HepG2 (cell line): ENCODE results near the gene PYGB. TPM values are rescaled to one million over a fixed set of nuclear protein-coding genes. Genes with fewer than 3 reads are reported as not detected.

Experiments used
- GZF1 ChIP-seq: sonication (generic); formaldehyde crosslinking; IDR thresholded peaks from 2 replicates; pipeline ENCODE4 v1.5.1; 2020; ENCODE audit warnings: mild to moderate bottlenecking, missing genetic modification reagents
- HOXA3 ChIP-seq: sonication (generic); formaldehyde crosslinking; IDR thresholded peaks from 2 replicates; pipeline ENCODE4 v1.5.0; 2020; ENCODE audit warnings: missing genetic modification reagents
- KDM3A ChIP-seq: IDR thresholded peaks from 2 replicates; pipeline ENCODE4 v1.6.1; 2018; ENCODE audit warnings: low read depth, missing compliant biosample characterization
- MATR3 ChIP-seq: sonication (generic); formaldehyde crosslinking; IDR thresholded peaks from 2 replicates; pipeline ENCODE4 v1.4.0; 2020; ENCODE audit warnings: missing genetic modification reagents
- RFX5 ChIP-seq: IDR thresholded peaks from 2 replicates; pipeline ENCODE4 v1.6.1; 2011; ENCODE audit warnings: low read depth, low read length, improper control_type of control experiment
- ZFX ChIP-seq: sonication (generic); formaldehyde crosslinking; IDR thresholded peaks from 2 replicates; pipeline ENCODE4 v1.4.0; 2020; ENCODE audit warnings: mild to moderate bottlenecking, low read depth, missing genetic modification reagents, moderate library complexity
- ZNF350 ChIP-seq: sonication (generic); formaldehyde crosslinking; IDR thresholded peaks from 2 replicates; pipeline ENCODE4 v1.4.0; 2020; ENCODE audit warnings: mild to moderate bottlenecking, low read depth, missing genetic modification reagents, borderline replicate concordance
- ZNF430 ChIP-seq: sonication (generic); formaldehyde crosslinking; IDR thresholded peaks from 2 replicates; pipeline ENCODE4 v1.9.0; 2021; ENCODE audit warnings: mild to moderate bottlenecking, missing genetic modification reagents
- ZNF44 ChIP-seq: sonication (generic); formaldehyde crosslinking; IDR thresholded peaks from 2 replicates; pipeline ENCODE4 v1.5.1; 2020; ENCODE audit warnings: mild to moderate bottlenecking, missing genetic modification reagents
- polyA plus RNA-seq, 8 experiments: library from polyadenylated mRNA; depleted of rRNA in 3 of 8; stranded (reverse) in 7 of 8; unstranded in 1 of 8; fragments of >200 nt; fragmentation: Illumina TruSeq in 4 of 8; extraction: Trizol in 4 of 8; gene quantifications; 2 replicates each; pipeline versions ENCODE4 v1.2.1 to v1.2.3, GENCODE V29; 2011 to 2016; ENCODE audit warnings: low read depth in 4 of 8, missing spikeins in 1 of 8, mixed read lengths in 1 of 8; ENCODE audit not compliant: insufficient read depth in 1 of 8
- total RNA-seq, 5 experiments: library from RNA; depleted of rRNA; stranded (reverse); fragments of >200 nt; fragmentation: Illumina TruSeq; extraction: Trizol; gene quantifications; 2 replicates each; pipeline ENCODE4 v1.2.3, GENCODE V29; 2016; ENCODE audit warnings: low read depth in 1 of 5
- TF ChIP-seq, protein P1 (sequence below), 2 experiments: fragments of 450-650 bp in 1 of 2; sonication (generic) in 1 of 2; formaldehyde crosslinking in 1 of 2; IDR thresholded peaks; 2 replicates each; pipeline versions ENCODE4 v1.6.1 to v1.8.0; 2016 to 2022; ENCODE audit warnings: antibody characterized with exemption in 1 of 2, mild to moderate bottlenecking in 1 of 2, missing genetic modification reagents in 1 of 2
- TF ChIP-seq, protein P2 (sequence below): sonication (generic); formaldehyde crosslinking; IDR thresholded peaks from 2 replicates; pipeline ENCODE4 v1.4.0; 2020; ENCODE audit warnings: mild to moderate bottlenecking, missing genetic modification reagents
- TF ChIP-seq, protein P3 (sequence below): conservative IDR thresholded peaks from 2 replicates; pipeline ENCODE4 v1.6.1; 2018; ENCODE audit warnings: missing genetic modification reagents
- TF ChIP-seq, protein P4 (sequence below): sonication (generic); formaldehyde crosslinking; IDR thresholded peaks from 2 replicates; pipeline ENCODE4 v1.8.0; 2022; ENCODE audit warnings: missing genetic modification reagents, mild to moderate bottlenecking, borderline replicate concordance
- TF ChIP-seq, protein P5 (sequence below): IDR thresholded peaks from 2 replicates; pipeline ENCODE4 v1.6.1; 2016; ENCODE audit warnings: mild to moderate bottlenecking, missing biosample characterization, missing genetic modification reagents

Gene PYGB
- total and polyA plus RNA-seq, 2 of the 13 experiments (the other 11 are each of a cell fraction or from before 2014, with no cell fraction given): 24.2 to 86.3 TPM

DNA sequence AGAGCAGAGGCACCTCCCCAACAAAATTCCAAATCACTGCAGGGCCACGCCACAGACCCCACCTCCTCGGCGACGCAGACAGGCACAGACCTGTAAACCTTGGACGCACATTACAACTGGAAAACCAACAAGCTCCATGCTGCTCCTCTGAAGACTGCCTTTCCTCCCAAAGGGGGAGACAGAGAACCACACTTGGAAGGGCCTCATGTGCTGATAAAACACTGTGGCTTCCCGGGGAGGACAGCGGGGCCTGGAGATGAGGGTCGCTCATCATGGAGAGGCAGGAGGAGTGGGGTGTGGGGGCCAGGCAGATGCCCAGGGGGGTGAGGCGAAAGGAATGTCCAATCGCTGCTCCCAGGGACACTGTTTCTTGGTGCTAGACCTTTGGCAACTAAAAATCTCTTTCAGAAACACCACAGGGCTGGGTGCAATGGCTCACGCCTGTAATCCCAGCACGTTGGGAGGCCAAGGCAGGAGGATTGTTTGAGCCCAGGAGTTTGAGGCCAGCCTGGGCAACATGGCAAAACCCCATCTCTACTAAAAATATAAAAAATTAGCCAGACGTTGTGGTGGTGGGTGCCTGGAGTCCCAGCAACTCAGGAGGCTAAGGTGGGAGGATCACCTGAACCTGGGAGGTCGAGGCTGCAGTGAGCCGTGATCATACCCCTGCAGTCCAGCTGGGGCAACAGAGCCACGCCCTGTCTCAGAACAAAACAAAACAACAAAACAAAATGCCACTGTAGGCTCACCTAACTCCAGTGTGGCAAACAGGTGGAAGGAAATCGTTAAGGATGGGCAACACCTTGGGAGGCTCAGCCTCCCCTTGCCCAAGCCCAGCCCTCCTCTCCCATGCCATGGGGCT is 88.9 kb downstream of the PYGB start (continued):
- no peak for TF ChIP-seq ZNF44 (CRISPR knock-in tag)
- TF ChIP-seq, protein P1, sequence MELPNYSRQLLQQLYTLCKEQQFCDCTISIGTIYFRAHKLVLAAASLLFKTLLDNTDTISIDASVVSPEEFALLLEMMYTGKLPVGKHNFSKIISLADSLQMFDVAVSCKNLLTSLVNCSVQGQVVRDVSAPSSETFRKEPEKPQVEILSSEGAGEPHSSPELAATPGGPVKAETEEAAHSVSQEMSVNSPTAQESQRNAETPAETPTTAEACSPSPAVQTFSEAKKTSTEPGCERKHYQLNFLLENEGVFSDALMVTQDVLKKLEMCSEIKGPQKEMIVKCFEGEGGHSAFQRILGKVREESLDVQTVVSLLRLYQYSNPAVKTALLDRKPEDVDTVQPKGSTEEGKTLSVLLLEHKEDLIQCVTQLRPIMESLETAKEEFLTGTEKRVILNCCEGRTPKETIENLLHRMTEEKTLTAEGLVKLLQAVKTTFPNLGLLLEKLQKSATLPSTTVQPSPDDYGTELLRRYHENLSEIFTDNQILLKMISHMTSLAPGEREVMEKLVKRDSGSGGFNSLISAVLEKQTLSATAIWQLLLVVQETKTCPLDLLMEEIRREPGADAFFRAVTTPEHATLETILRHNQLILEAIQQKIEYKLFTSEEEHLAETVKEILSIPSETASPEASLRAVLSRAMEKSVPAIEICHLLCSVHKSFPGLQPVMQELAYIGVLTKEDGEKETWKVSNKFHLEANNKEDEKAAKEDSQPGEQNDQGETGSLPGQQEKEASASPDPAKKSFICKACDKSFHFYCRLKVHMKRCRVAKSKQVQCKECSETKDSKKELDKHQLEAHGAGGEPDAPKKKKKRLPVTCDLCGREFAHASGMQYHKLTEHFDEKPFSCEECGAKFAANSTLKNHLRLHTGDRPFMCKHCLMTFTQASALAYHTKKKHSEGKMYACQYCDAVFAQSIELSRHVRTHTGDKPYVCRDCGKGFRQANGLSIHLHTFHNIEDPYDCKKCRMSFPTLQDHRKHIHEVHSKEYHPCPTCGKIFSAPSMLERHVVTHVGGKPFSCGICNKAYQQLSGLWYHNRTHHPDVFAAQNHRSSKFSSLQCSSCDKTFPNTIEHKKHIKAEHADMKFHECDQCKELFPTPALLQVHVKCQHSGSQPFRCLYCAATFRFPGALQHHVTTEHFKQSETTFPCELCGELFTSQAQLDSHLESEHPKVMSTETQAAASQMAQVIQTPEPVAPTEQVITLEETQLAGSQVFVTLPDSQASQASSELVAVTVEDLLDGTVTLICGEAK (IDR thresholded peaks at IDR 0.05): no peak
- TF ChIP-seq, protein P1 (CRISPR knock-in tag; IDR thresholded peaks at IDR 0.05): 0 out of 2 replicates have a peak, but pooled peaks have one; percentile 14
- TF ChIP-seq KDM3A (CRISPR knock-in tag): no peak
- TF ChIP-seq, protein P2, sequence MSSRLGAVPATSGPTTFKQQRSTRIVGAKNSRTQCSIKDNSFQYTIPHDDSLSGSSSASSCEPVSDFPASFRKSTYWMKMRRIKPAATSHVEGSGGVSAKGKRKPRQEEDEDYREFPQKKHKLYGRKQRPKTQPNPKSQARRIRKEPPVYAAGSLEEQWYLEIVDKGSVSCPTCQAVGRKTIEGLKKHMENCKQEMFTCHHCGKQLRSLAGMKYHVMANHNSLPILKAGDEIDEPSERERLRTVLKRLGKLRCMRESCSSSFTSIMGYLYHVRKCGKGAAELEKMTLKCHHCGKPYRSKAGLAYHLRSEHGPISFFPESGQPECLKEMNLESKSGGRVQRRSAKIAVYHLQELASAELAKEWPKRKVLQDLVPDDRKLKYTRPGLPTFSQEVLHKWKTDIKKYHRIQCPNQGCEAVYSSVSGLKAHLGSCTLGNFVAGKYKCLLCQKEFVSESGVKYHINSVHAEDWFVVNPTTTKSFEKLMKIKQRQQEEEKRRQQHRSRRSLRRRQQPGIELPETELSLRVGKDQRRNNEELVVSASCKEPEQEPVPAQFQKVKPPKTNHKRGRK (CRISPR knock-in tag): no peak
- 0 out of 2 replicates have a peak, but pooled peaks have one; percentile 33 for TF ChIP-seq ZNF430 (CRISPR knock-in tag)
- TF ChIP-seq, protein P3, sequence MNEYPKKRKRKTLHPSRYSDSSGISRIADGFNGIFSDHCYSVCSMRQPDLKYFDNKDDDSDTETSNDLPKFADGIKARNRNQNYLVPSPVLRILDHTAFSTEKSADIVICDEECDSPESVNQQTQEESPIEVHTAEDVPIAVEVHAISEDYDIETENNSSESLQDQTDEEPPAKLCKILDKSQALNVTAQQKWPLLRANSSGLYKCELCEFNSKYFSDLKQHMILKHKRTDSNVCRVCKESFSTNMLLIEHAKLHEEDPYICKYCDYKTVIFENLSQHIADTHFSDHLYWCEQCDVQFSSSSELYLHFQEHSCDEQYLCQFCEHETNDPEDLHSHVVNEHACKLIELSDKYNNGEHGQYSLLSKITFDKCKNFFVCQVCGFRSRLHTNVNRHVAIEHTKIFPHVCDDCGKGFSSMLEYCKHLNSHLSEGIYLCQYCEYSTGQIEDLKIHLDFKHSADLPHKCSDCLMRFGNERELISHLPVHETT (CRISPR knock-in tag): no peak
- TF ChIP-seq RFX5: no peak
- 0 out of 2 replicates have a peak, but pooled peaks have one; percentile 37 for TF ChIP-seq ZFX
- no peak for TF ChIP-seq GZF1 (CRISPR knock-in tag)
- TF ChIP-seq, protein P4, sequence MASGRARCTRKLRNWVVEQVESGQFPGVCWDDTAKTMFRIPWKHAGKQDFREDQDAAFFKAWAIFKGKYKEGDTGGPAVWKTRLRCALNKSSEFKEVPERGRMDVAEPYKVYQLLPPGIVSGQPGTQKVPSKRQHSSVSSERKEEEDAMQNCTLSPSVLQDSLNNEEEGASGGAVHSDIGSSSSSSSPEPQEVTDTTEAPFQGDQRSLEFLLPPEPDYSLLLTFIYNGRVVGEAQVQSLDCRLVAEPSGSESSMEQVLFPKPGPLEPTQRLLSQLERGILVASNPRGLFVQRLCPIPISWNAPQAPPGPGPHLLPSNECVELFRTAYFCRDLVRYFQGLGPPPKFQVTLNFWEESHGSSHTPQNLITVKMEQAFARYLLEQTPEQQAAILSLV (CRISPR knock-in tag): no peak
- TF ChIP-seq MATR3: no peak
- TF ChIP-seq HOXA3 (CRISPR knock-in tag): peak; percentile 64; the same call in 1 of the 2 replicates
- no peak for TF ChIP-seq ZNF350 (CRISPR knock-in tag)
- TF ChIP-seq, protein P5, sequence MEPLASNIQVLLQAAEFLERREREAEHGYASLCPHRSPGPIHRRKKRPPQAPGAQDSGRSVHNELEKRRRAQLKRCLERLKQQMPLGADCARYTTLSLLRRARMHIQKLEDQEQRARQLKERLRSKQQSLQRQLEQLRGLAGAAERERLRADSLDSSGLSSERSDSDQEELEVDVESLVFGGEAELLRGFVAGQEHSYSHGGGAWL (CRISPR knock-in tag): no peak
